Panc1 (cell line): ENCODE data around the gene STRADB. TPM values are rescaled to one million over a fixed set of nuclear protein-coding genes. Genes with fewer than 3 reads are reported as not detected.

Source experiments
- ATAC-seq: fragments of 200-7000 bp; cut with Tn5 transposase; 2 replicates; pipeline ENCODE4 v1.9.1; 2020; ENCODE audit warnings: mild to moderate bottlenecking, moderate library complexity
- BruUV-seq: library from RNA; stranded (reverse); fragments of 400-500 nt; replicated peaks from 2 replicates; lab custom pipeline; 2021; lab: Mats Ljungman, UMichigan
- CTCF ChIA-PET: fragments of 300-600 bp; sonication (Branson Sonifier 250); formaldehyde crosslinking; loops from one replicate; lab custom pipeline; 2022; ENCODE audit warnings: antibody characterized with exemption; lab: Charles Lee
- POLR2A ChIA-PET: fragments of 300-600 bp; sonication (Branson Sonifier 250); formaldehyde crosslinking; loops from one replicate; lab custom pipeline; 2022; ENCODE audit warnings: antibody characterized with exemption; lab: Charles Lee
- DNase-seq: peaks from one replicate; pipeline ENCODE4 v3.0.0-alpha.2; 2010; ENCODE audit warnings: low read depth, low spot score
- H3K27ac ChIP-seq: 2 replicates; pipeline ENCODE4 v1.5.1; 2011; ENCODE audit warnings: mild to moderate bottlenecking, low read length, inconsistent platforms
- H3K27me3 ChIP-seq: fragments of 200-500 bp; sonication (Bioruptor generic); 2 replicates; pipeline ENCODE4 v1.6.0; 2014; ENCODE audit warnings: low read length, inconsistent platforms; ENCODE audit not compliant: control insufficient read depth, insufficient read depth
- H3K36me3 ChIP-seq: fragments of 200-500 bp; sonication (Bioruptor generic); 2 replicates; pipeline ENCODE4 v1.5.1; 2014; ENCODE audit warnings: inconsistent platforms, mild to moderate bottlenecking, low read length, moderate library complexity; ENCODE audit not compliant: control insufficient read depth, insufficient read depth
- H3K4me1 ChIP-seq: 2 replicates; pipeline ENCODE4 v1.5.1; 2011; ENCODE audit warnings: inconsistent platforms, mild to moderate bottlenecking, low read length, moderate library complexity; ENCODE audit not compliant: control insufficient read depth, insufficient read depth
- H3K4me3 ChIP-seq, 2 experiments: 2 replicates each; pipeline ENCODE4 v1.5.1; 2011 to 2012; ENCODE audit warnings: low read depth in 2 of 2, low read length in 2 of 2, mild to moderate bottlenecking in 2 of 2, inconsistent platforms in 1 of 2, moderate library complexity in 1 of 2
- H3K9me3 ChIP-seq: fragments of 200-500 bp; sonication (Bioruptor generic); 2 replicates; pipeline ENCODE4 v1.5.1; 2014; ENCODE audit warnings: low read depth, mild to moderate bottlenecking, inconsistent platforms, low read length, moderate library complexity; ENCODE audit not compliant: control insufficient read depth, insufficient read depth
- CTCF ChIP-seq: fragments of 450-650 bp; IDR thresholded peaks from 2 replicates; pipeline ENCODE4 v1.5.1; 2017; ENCODE audit warnings: mild to moderate bottlenecking
- POLR2AphosphoS5 ChIP-seq: IDR thresholded peaks from 2 replicates; pipeline ENCODE4 v1.6.1; 2012; ENCODE audit warnings: mild to moderate bottlenecking, low read depth, low read length, moderate library complexity
- REST ChIP-seq, 2 experiments: IDR thresholded peaks; 2 replicates each; pipeline ENCODE4 v1.6.1; 2011 to 2012; ENCODE audit warnings: low read depth in 2 of 2, control low read depth in 1 of 2, low read length in 1 of 2, mild to moderate bottlenecking in 1 of 2, moderate library complexity in 1 of 2; ENCODE audit not compliant: insufficient read depth in 1 of 2
- SIN3A ChIP-seq: IDR thresholded peaks from 2 replicates; pipeline ENCODE4 v1.6.1; 2012; ENCODE audit warnings: low read depth, mild to moderate bottlenecking, low read length, moderate library complexity, borderline replicate concordance; ENCODE audit not compliant: insufficient read depth
- TCF7L2 ChIP-seq: IDR thresholded peaks from 2 replicates; pipeline ENCODE4 v1.6.1; 2011; ENCODE audit warnings: mild to moderate bottlenecking, low read depth, low read length, inconsistent platforms
- in situ Hi-C: cut with HindIII; loops from 2 replicates; pipeline ENCODE4 v1.10.0; 2016; ENCODE audit warnings: low sequenced_read_pairs, low pct_unique_long_range_greater_than_20kb
- intact Hi-C: fragments of 100-400 bp; cut with micrococcal nuclease; formaldehyde crosslinking; loops from one replicate; pipeline ENCODE4 v1.10.0; 2022; ENCODE audit not compliant: unreplicated experiment
- total RNA-seq: library from RNA; stranded (reverse); gene quantifications from one replicate; pipeline ENCODE4 v1.2.1, GENCODE V29; 2021; ENCODE audit not compliant: unreplicated experiment

Gene STRADB
- total RNA-seq, 1 experiment from 2014 or later, result 33.4 TPM

- Histone ChIP-seq H3K27me3 (no peaks in the 10 kb centered on the region), H3K4me1 (peaks cover 6% of the 10 kb centered on the region; the same call in 1 of the 2 replicates), H3K4me3 (no peak overlapping the region), H3K36me3 (no peaks in the 10 kb centered on the region), H3K9me3 (no peaks in the 10 kb centered on the region), H3K27ac (no peak overlapping the region)
- CTCF ChIA-PET, result no interaction called here
- POLR2A ChIA-PET, result no interaction called here
- in situ Hi-C loops (no loop called here), intact Hi-C loops (no loop called here)
- TF ChIP-seq SIN3A (no peak), CTCF (no peak), POLR2AphosphoS5 (no peak), REST (IDR thresholded peaks at IDR 0.05; ENCODE audit: insufficient read depth in 1 of 2, low read depth in 2 of 2, low read length in 1 of 2) (no peak), TCF7L2 (no peak)
- ATAC-seq, result no peak
- no TSS peak for BruUV-seq
- no peak for DNase-seq
These were observed 40.1 kb upstream of the STRADB start for GRCh38 chr2:201411421-201411820.

- DNase-seq, result no peak
- BruUV-seq, result no TSS peak
- ATAC-seq, result no peak
These were observed 38.4 kb upstream of the STRADB start for GRCh38 chr2:201413143-201413542.

More at GRCh38 chr2:201413143-201413542, 38.4 kb upstream of the STRADB start:
- no peak for TF ChIP-seq REST (IDR thresholded peaks at IDR 0.05; ENCODE audit: insufficient read depth in 1 of 2, low read depth in 2 of 2, low read length in 1 of 2)
- no peak for TF ChIP-seq POLR2AphosphoS5
- no peak for TF ChIP-seq TCF7L2
- no peak for TF ChIP-seq CTCF
- no peak for TF ChIP-seq SIN3A
- CTCF ChIA-PET, result no interaction called here
- in situ Hi-C loops (no loop called here), intact Hi-C loops (no loop called here)
- Histone ChIP-seq H3K4me1 (no peaks in the 10 kb centered on the region), H3K9me3 (no peaks in the 10 kb centered on the region), H3K36me3 (no peaks in the 10 kb centered on the region), H3K4me3 (no peak overlapping the region), H3K27me3 (no peaks in the 10 kb centered on the region), H3K27ac (no peak overlapping the region)
- POLR2A ChIA-PET, result no interaction called here
